ENCODE results near the gene SALL2.

SALL2 gene

GRCh38 chr14:21526672-21527317, 649 bp upstream of the SALL2 start:
- no peak for DNase-seq

- no peak for DNase-seq
Measured at GRCh38 chr14:21525571-21525961, 580 bp downstream of the SALL2 start.

GRCh38 chr14:21524575-21525490, 1.3 kb downstream of the SALL2 start:
- DNase-seq, result no peak

- no peak for DNase-seq
Measured at GRCh38 chr14:21523203-21523602, 2.9 kb downstream of the SALL2 start.

- DNase-seq, result no peak
Measured at GRCh38 chr14:21521501-21521900, 4.6 kb downstream of the SALL2 start.

GRCh38 chr14:21520767-21521166, 5.4 kb downstream of the SALL2 start:
- no peak for DNase-seq

- DNase-seq, result no peak
Measured at GRCh38 chr14:21518725-21519124, 7.4 kb downstream of the SALL2 start.

- no peak for DNase-seq
Measured at GRCh38 chr14:21514341-21514740, 11.8 kb downstream of the SALL2 start.

GRCh38 chr14:21510735-21511657, 15.2 kb downstream of the SALL2 start, which contains the start of gene METTL3:
Gene METTL3, minus strand, starts transcription at chr14:21511340. Its CDS starts 117 bp downstream, at chr14:21511223.
- peak; percentile 97 for DNase-seq

- DNase-seq, result no peak
Measured at GRCh38 chr14:21509432-21510143, 16.6 kb downstream of the SALL2 start.

- DNase-seq, result no peak
Measured at GRCh38 chr14:21506557-21506956, 19.6 kb downstream of the SALL2 start.

GRCh38 chr14:21505012-21505553, 21.1 kb downstream of the SALL2 start:
- no peak for DNase-seq

GRCh38 chr14:21503376-21503775, 22.8 kb downstream of the SALL2 start:
- DNase-seq, result no peak

GRCh38 chr14:21501568-21501967, 24.6 kb downstream of the SALL2 start:
- DNase-seq, result no peak

GRCh38 chr14:21498540-21499526, 27.3 kb downstream of the SALL2 start:
- DNase-seq, result no peak

- no peak for DNase-seq
Measured at GRCh38 chr14:21496453-21496852, 29.7 kb downstream of the SALL2 start.

- DNase-seq, result no peak
Measured at GRCh38 chr14:21494902-21495762, 31.0 kb downstream of the SALL2 start.

GRCh38 chr14:21486640-21487087, 39.5 kb downstream of the SALL2 start:
- no peak for DNase-seq

- DNase-seq, result peak; percentile 98
Measured at GRCh38 chr14:21476925-21477681, 49.0 kb downstream of the SALL2 start, which contains the start of the genes RAB2B and TOX4. Gene RAB2B, minus strand, starts transcription at chr14:21476959. Its CDS starts 87 bp downstream, at chr14:21476872. Gene TOX4, plus strand, starts transcription at chr14:21477195. Its CDS starts 84 bp downstream, at chr14:21477279.
